ENCODE measurements around the gene DDX3X.

DNA sequence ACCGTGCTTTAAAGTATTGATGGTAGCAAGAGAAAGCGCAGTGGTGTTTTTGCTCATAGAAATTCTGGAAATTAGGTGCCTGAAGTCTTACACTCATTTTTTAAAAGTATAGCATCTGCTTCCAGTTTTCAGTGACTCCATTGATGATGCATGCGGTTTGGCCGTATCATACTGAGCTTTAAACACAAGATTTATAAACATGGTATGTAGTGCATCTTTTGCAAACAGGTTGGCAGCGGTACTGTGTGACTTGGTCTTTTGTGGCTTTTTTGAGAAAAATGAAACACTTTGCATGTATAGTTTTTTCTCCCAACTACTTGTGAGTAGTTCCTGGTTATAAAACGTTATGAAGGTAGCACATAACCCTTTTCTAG lies 2.0 kb downstream of the DDX3X start:
- no peak for TF ChIP-seq CTCF (IDR thresholded peaks at IDR 0.05)
- TF ChIP-seq EZH2phosphoT487 (IDR thresholded peaks at IDR 0.05) = no peak

Data from neural progenitor cell (in vitro differentiated cells).